HepG2 (cell line): Measurements from ENCODE around the gene IGFBP7. TPM values are rescaled to one million over a fixed set of nuclear protein-coding genes. Genes with fewer than 3 reads are reported as not detected.

Source experiments
- ATAC-seq: fragments of 200-7000 bp; cut with Tn5 transposase; 3 replicates; pipeline ENCODE4 v1.9.1; 2020; ENCODE audit warnings: mild to moderate bottlenecking, moderate library complexity
- BruUV-seq: library from RNA; stranded (reverse); fragments of 400-500 nt; replicated peaks from 2 replicates; lab custom pipeline; 2021; lab: Mats Ljungman, UMichigan
- CTCF ChIA-PET: fragments of 300-600 bp; formaldehyde crosslinking; extraction: SDS; loops from one replicate; lab custom pipeline; 2021; ENCODE audit warnings: low total read pairs, inconsistent platforms, low intra/inter-chr PET ratio; lab: Yijun Ruan, JAX
- POLR2A ChIA-PET: fragments of 350-600 bp; sonication (Branson Sonifier 250); formaldehyde crosslinking; loops from one replicate; lab custom pipeline; 2020; ENCODE audit warnings: antibody characterized with exemption, inconsistent platforms; lab: Yijun Ruan, JAX
- DNase-seq: peaks from one replicate; pipeline ENCODE4 v3.0.0-alpha.2; 2015; ENCODE audit warnings: low spot score
- FAIRE-seq: peaks from 3 replicates; lab custom pipeline; 2011; peaks lifted over from hg19 to GRCh38; lab: Jason Lieb, UNC
- H2AFZ ChIP-seq: one replicate; pipeline ENCODE4 v1.6.1; 2011; ENCODE audit warnings: low read length, inconsistent platforms
- H3K27ac ChIP-seq: fragments of 300-600 bp; 3 replicates; pipeline ENCODE4 v1.8.0; 2011; ENCODE audit warnings: mixed run types, mild to moderate bottlenecking, mixed read lengths, low read length, inconsistent platforms; ENCODE audit not compliant: insufficient read depth; ENCODE audit errors: extremely low read length
- H3K27me3 ChIP-seq, 2 experiments: fragments of 200-600 bp in 1 of 2; 2 replicates in 1 of 2; 3 replicates in 1 of 2; pipeline versions ENCODE4 v1.6.0 to v1.8.0; 2011; ENCODE audit warnings: low read length in 2 of 2, mild to moderate bottlenecking in 2 of 2, moderate library complexity in 2 of 2, inconsistent platforms in 1 of 2; ENCODE audit not compliant: insufficient read depth in 2 of 2, control insufficient read depth in 1 of 2
- H3K36me3 ChIP-seq, 2 experiments: fragments of 200-600 bp in 1 of 2; replicated peaks in 1 of 2; 2 replicates in 1 of 2; 3 replicates in 1 of 2; pipeline versions ENCODE4 v1.5.1 to v1.8.0; 2011; ENCODE audit warnings: low read length in 2 of 2, inconsistent platforms in 1 of 2; ENCODE audit not compliant: insufficient read depth in 2 of 2, control insufficient read depth in 1 of 2
- H3K4me1 ChIP-seq: 2 replicates; pipeline ENCODE4 v1.5.1; 2012; ENCODE audit warnings: low read length, inconsistent platforms; ENCODE audit not compliant: insufficient read depth
- H3K4me2 ChIP-seq: 2 replicates; pipeline ENCODE4 v1.6.0; 2011; ENCODE audit warnings: low read depth, low read length, inconsistent platforms
- H3K4me3 ChIP-seq, 3 experiments: fragments of 200-600 bp in 1 of 3; sonication (generic), shearing (Covaris generic) in 1 of 3; replicated peaks in 1 of 3; 2 replicates each; pipeline ENCODE4 v1.5.1; 2011 to 2016; ENCODE audit warnings: low read length in 3 of 3, inconsistent platforms in 2 of 3, low read depth in 2 of 3, mild to moderate bottlenecking in 2 of 3, control low read depth in 1 of 3, mixed read lengths in 1 of 3; ENCODE audit not compliant: insufficient read depth in 1 of 3
- H3K79me2 ChIP-seq: one replicate; pipeline ENCODE4 v1.6.1; 2011; ENCODE audit warnings: low read length, inconsistent platforms; ENCODE audit not compliant: insufficient read depth
- H3K9ac ChIP-seq: 2 replicates; pipeline ENCODE4 v1.6.0; 2011; ENCODE audit warnings: mild to moderate bottlenecking, low read depth, low read length, inconsistent platforms; ENCODE audit not compliant: insufficient read depth
- H3K9me3 ChIP-seq: 2 replicates; pipeline ENCODE4 v1.5.1; 2012; ENCODE audit warnings: mild to moderate bottlenecking, low read length
- H4K20me1 ChIP-seq: 2 replicates; pipeline ENCODE4 v1.6.0; 2011; ENCODE audit warnings: inconsistent platforms, mild to moderate bottlenecking, low read length, moderate library complexity; ENCODE audit not compliant: insufficient read depth
- ATF4 ChIP-seq, 2 experiments: fragments of 450-650 bp in 1 of 2; sonication (generic) in 1 of 2; formaldehyde crosslinking; IDR thresholded peaks; 2 replicates each; pipeline versions ENCODE4 v1.5.0 to v1.8.0; 2020 to 2022; ENCODE audit warnings: mild to moderate bottlenecking in 1 of 2, missing genetic modification reagents in 1 of 2
- CSRNP1 ChIP-seq: sonication (generic); formaldehyde crosslinking; IDR thresholded peaks from 2 replicates; pipeline ENCODE4 v1.8.1; 2023; ENCODE audit warnings: mild to moderate bottlenecking, missing genetic modification reagents
- GABPB1 ChIP-seq: IDR thresholded peaks from 2 replicates; pipeline ENCODE4 v1.6.1; 2016; ENCODE audit warnings: mild to moderate bottlenecking, missing genetic modification reagents, moderate library complexity, missing compliant biosample characterization
- MAF1 ChIP-seq: sonication (generic); formaldehyde crosslinking; IDR thresholded peaks from 2 replicates; pipeline ENCODE4 v1.5.0; 2020; ENCODE audit warnings: missing genetic modification reagents, borderline replicate concordance
- NR2F2 ChIP-seq: IDR thresholded peaks from 2 replicates; pipeline ENCODE4 v1.6.1; 2012; ENCODE audit warnings: low read depth, inconsistent platforms, borderline replicate concordance
- TAF15 ChIP-seq: fragments of 200-400 bp; formaldehyde crosslinking; IDR thresholded peaks from one replicate; pipeline ENCODE4 v1.6.1; 2018; ENCODE audit warnings: mild to moderate bottlenecking, low read depth, low read length; ENCODE audit not compliant: poor library complexity, severe bottlenecking
- ZNF563 ChIP-seq: sonication (generic); formaldehyde crosslinking; IDR thresholded peaks from 2 replicates; pipeline ENCODE4 v1.8.0; 2022; ENCODE audit warnings: mild to moderate bottlenecking, moderate library complexity, missing genetic modification reagents
- WGBS: methylation state at CpG from one replicate; pipeline ENCODE4 v1.1.6; 2017; ENCODE audit warnings: low lambda C conversion rate; 5-methylcytosine and 5-hydroxymethylcytosine counted together
- in situ Hi-C: cut with HindIII; loops from 2 replicates; pipeline ENCODE4 v1.10.0; 2017; ENCODE audit warnings: low pct_unique_long_range_greater_than_20kb; ENCODE audit not compliant: extremely low pct_ligation_motif_present
- intact Hi-C: fragments of 100-400 bp; cut with micrococcal nuclease; formaldehyde crosslinking; loops from one replicate; pipeline ENCODE4 v1.10.0; 2022; ENCODE audit not compliant: unreplicated experiment
- polyA plus RNA-seq, 8 experiments: library from polyadenylated mRNA; depleted of rRNA in 3 of 8; stranded (reverse) in 7 of 8; unstranded in 1 of 8; fragments of >200 nt; fragmentation: Illumina TruSeq in 4 of 8; extraction: Trizol in 4 of 8; gene quantifications; 2 replicates each; pipeline versions ENCODE4 v1.2.1 to v1.2.3, GENCODE V29; 2011 to 2016; ENCODE audit warnings: low read depth in 4 of 8, missing spikeins in 1 of 8, mixed read lengths in 1 of 8; ENCODE audit not compliant: insufficient read depth in 1 of 8
- total RNA-seq, 5 experiments: library from RNA; depleted of rRNA; stranded (reverse); fragments of >200 nt; fragmentation: Illumina TruSeq; extraction: Trizol; gene quantifications; 2 replicates each; pipeline ENCODE4 v1.2.3, GENCODE V29; 2016; ENCODE audit warnings: low read depth in 1 of 5
- TF ChIP-seq, protein P1 (sequence below): sonication (generic); formaldehyde crosslinking; IDR thresholded peaks from 2 replicates; pipeline ENCODE4 v1.8.0; 2022; ENCODE audit warnings: missing genetic modification reagents, mild to moderate bottlenecking, borderline replicate concordance
- TF ChIP-seq, protein P2 (sequence below): sonication (generic); formaldehyde crosslinking; IDR thresholded peaks from 2 replicates; pipeline ENCODE4 v1.9.0; 2022; ENCODE audit warnings: missing genetic modification reagents, mild to moderate bottlenecking, borderline replicate concordance

Gene IGFBP7
- total and polyA plus RNA-seq, 2 of the 13 experiments (the other 11 are each of a cell fraction or from before 2014, with no cell fraction given) = 1.1 to 1.3 TPM

GRCh38 chr4:57132743-57133137 is 22.6 kb upstream of the IGFBP7 start:
- 7% methylated on average over 2 of the region's 2 CpGs for WGBS
- in situ Hi-C loops (no loop called here), intact Hi-C loops (no loop called here)
- no peak overlapping the region for H3K4me2 ChIP-seq
- H4K20me1 ChIP-seq = no peaks in the 10 kb centered on the region
- ChIA-PET POLR2A (no interaction called here), CTCF (no interaction called here)
- FAIRE-seq (no peak), DNase-seq (no peak), ATAC-seq (no peak)
- H3K36me3 ChIP-seq = no peaks in the 10 kb centered on the region
- TF ChIP-seq TAF15 = no peak
- TF ChIP-seq GABPB1 (CRISPR knock-in tag) = no peak
- TF ChIP-seq, protein P1, sequence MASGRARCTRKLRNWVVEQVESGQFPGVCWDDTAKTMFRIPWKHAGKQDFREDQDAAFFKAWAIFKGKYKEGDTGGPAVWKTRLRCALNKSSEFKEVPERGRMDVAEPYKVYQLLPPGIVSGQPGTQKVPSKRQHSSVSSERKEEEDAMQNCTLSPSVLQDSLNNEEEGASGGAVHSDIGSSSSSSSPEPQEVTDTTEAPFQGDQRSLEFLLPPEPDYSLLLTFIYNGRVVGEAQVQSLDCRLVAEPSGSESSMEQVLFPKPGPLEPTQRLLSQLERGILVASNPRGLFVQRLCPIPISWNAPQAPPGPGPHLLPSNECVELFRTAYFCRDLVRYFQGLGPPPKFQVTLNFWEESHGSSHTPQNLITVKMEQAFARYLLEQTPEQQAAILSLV (CRISPR knock-in tag) = no peak
- no peaks in the 10 kb centered on the region for H3K79me2 ChIP-seq
- H3K9me3 ChIP-seq = 0 out of 2 replicates have a peak, but pooled peaks cover 2% of the 10 kb centered on the region
- no peaks in the 10 kb centered on the region; a peak in 1 of 5 replicates for H3K27me3 ChIP-seq
- no peak overlapping the region for H2AFZ ChIP-seq
- peaks cover 9% of the 10 kb centered on the region; the same call in 1 of the 2 replicates for H3K4me1 ChIP-seq
- no peak overlapping the region for H3K9ac ChIP-seq
- no TSS peak for BruUV-seq
- no peak overlapping the region for H3K4me3 ChIP-seq
- no peak overlapping the region for H3K27ac ChIP-seq

- Histone ChIP-seq H3K9ac (no peak overlapping the region), H3K4me1 (peaks cover 9% of the 10 kb centered on the region; the same call in 1 of the 2 replicates), H3K27me3 (no peaks in the 10 kb centered on the region; a peak in 1 of 5 replicates), H3K27ac (no peak overlapping the region), H4K20me1 (no peaks in the 10 kb centered on the region), H2AFZ (no peak overlapping the region), H3K36me3 (no peaks in the 10 kb centered on the region), H3K9me3 (peaks cover 8% of the 10 kb centered on the region; the same call in 1 of the 2 replicates), H3K79me2 (no peaks in the 10 kb centered on the region), H3K4me3 (no peak overlapping the region), H3K4me2 (no peak overlapping the region)
- in situ Hi-C loops (no loop called here), intact Hi-C loops (no loop called here)
- peak; percentile 35; the same call in 2 of the 3 replicates for ATAC-seq
- FAIRE-seq = no peak
- peak; percentile 18 for DNase-seq
- no TSS peak for BruUV-seq
- WGBS = 8% methylated on average over 7 of the region's 7 CpGs
- ChIA-PET CTCF (no interaction called here), POLR2A (no interaction called here)
- TF ChIP-seq MAF1 (no peak), ZNF563 (no peak), NR2F2 (no peak), CSRNP1 (CRISPR knock-in tag) (no peak), ATF4 (CRISPR knock-in tag; IDR thresholded peaks at IDR 0.05) (no peak)
- TF ChIP-seq, protein P2, sequence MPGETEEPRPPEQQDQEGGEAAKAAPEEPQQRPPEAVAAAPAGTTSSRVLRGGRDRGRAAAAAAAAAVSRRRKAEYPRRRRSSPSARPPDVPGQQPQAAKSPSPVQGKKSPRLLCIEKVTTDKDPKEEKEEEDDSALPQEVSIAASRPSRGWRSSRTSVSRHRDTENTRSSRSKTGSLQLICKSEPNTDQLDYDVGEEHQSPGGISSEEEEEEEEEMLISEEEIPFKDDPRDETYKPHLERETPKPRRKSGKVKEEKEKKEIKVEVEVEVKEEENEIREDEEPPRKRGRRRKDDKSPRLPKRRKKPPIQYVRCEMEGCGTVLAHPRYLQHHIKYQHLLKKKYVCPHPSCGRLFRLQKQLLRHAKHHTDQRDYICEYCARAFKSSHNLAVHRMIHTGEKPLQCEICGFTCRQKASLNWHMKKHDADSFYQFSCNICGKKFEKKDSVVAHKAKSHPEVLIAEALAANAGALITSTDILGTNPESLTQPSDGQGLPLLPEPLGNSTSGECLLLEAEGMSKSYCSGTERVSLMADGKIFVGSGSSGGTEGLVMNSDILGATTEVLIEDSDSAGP = no peak
These were observed 21.9 kb upstream of the IGFBP7 start for GRCh38 chr4:57131849-57132742.
